SK-MEL-5 (cell line): ENCODE data around the gene BBS5. TPM values are rescaled to one million over a fixed set of nuclear protein-coding genes. Genes with fewer than 3 reads are reported as not detected.
"Not testable (repeated sequence)": the region's sequence is repeated elsewhere in the genome, so short reads cannot be mapped to it uniquely, and the experiment has no call there.

Source experiments
- DNase-seq: peaks from one replicate; pipeline ENCODE4 v3.0.0-alpha.2; 2016; ENCODE audit warnings: low read depth, low spot score
- in situ Hi-C: cut with HindIII; loops from 2 replicates; pipeline ENCODE4 v1.10.0; 2016; ENCODE audit warnings: low sequenced_read_pairs, high pct_unique_total_duplicates, low pct_unique_long_range_greater_than_20kb
- polyA plus RNA-seq, 2 experiments: library from polyadenylated mRNA; depleted of rRNA; stranded (reverse); fragments of >200 nt; gene quantifications; 2 replicates each; pipeline ENCODE4 v1.2.3, GENCODE V29; 2015
- total RNA-seq: library from RNA; depleted of rRNA; stranded (reverse); fragments of >200 nt; shearing (Covaris generic); gene quantifications from 2 replicates; pipeline ENCODE4 v1.2.3, GENCODE V29; 2014; rRNA removed

The BBS5 gene
- 16.7 and 19.2 TPM in 2 replicates for total RNA-seq
- 28.1 and 34.1 TPM in 2 replicates for polyA plus RNA-seq (2015; cell fraction: cytosol; rRNA removed)
- polyA plus RNA-seq (2015; cell fraction: nucleus; rRNA removed) = 72.3 and 83.3 TPM in 2 replicates

DNA sequence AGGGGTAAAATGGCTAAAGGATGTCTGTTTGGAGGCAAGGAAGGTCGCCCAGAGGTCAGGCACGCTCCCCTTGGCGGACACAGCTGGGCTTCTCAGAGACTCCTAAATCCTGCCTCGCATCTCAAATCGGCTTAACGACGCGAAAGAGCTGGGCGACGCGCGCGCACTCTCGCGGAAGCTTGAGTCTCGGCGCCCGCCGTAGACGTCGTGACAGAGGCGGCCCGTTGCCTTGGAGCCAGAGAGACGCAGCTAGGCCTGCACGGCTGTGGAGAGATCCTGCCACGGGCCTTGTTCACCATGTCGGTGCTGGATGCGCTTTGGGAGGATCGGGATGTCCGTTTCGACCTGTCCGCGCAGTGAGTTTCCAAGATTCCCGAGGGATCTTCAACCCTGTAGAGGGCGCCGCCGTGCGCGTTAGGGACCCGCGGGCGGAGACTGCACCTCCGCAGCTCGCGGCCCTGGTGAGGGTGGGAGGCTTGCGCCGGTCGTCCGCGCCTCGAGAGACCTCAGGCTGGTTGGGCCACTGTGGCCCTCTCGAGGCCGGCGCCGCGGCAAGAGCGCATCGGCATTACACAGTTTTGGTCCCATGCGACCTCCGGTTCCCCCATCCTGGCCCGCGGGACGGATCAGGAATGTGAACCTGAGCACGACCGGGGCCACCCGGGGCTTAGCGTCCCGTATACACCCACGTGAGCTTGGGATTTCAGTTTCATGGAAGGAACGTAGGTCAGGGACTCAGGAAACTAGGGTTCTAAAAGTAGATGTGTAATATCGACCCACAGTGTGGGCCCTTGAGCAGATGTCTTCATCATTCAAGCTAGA, at the start of gene BBS5:
BBS5 (plus strand) TSS at position 238 of the 822 bp plus-strand sequence; CDS start at position 298, 60 bp downstream.
- in situ Hi-C loops = no loop called here
- DNase-seq = peak; percentile 79

DNA sequence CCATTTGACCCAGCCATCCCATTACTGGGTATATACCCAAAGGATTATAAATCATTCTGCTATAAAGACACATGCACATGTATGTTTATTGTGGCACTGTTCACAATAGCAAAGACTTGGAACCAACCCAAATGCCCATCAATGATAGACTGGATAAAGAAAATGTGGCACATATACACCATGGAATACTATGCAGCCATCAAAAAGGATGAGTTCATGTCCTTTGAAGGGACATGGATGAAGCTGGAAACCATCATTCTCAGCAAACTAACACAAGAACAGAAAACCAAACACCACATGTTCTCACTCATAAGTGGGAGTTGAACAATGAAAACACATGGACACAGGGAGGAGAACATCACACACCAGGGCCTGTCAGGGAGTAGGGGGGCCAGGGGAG, 47.5 kb upstream of the BBS5 start:
- in situ Hi-C loops, DNase-seq: not testable (repeated sequence)

DNA sequence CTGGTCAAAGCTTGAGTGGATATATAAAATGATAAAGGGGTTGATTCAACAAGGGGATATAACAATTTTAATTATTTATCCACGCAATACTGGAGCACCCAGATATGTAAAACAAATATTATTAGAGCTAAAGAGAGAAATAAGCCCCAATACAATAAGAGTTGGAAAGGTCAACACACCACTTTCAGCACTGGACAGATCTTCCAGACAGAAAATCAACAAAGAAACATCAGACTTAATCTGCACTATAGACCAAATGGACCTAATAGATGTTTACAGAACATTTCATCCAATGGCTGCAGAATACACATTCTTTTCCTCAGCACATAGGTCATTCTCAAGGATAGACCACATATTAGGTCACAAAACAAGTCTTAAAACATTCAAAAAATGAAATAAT, 45.1 kb upstream of the BBS5 start:
- in situ Hi-C loops, DNase-seq: not testable (repeated sequence)

DNA sequence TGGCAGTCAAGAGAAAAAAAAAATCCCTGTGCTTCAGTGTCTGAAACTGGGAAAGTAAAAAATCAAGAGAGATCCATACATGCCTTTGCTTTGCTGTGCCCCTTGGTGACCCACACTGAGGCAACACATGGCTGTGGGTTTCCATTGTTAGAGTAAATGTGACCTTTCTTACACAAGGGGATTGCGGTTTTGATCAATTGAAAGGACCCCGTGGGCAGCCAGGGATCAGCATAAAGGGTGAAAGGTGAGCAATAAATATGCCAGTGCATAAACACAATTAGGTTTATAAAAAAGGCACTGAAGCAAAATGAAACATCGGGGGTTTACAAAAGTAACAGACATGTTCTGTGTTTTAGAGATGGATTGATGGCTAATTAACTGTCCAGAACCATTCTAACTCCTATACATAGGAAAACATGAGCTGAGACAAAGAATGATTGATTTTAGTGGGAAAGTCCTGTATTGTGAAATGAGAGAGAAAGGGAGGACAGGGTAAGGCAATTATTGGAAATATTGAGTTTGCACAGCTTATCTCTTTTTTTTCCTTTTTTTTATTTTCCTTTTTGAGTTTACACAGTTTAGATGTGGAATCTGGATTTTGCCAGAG, 40.7 kb upstream of the BBS5 start:
- in situ Hi-C loops = no loop called here
- no peak for DNase-seq

DNA sequence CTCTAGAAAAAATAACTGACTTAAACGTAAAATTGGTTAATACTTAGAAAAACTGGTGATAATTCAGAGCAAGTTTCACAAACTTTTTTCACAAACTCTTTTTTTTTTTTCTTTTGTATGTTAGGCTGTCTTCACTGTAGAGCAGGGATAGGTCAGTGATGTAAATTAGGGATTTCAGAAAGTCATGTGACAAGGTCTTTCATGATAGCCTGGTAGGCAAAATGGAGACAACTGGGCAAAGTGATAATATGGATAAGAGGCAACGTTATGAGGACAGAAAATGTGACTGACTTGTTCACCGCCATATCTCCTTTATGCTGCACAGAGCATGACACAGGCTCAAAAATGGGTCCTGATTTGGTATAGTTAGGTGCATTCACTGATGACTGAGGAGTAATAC, 39.4 kb upstream of the BBS5 start:
- no peak for DNase-seq
- in situ Hi-C loops = no loop called here

DNA sequence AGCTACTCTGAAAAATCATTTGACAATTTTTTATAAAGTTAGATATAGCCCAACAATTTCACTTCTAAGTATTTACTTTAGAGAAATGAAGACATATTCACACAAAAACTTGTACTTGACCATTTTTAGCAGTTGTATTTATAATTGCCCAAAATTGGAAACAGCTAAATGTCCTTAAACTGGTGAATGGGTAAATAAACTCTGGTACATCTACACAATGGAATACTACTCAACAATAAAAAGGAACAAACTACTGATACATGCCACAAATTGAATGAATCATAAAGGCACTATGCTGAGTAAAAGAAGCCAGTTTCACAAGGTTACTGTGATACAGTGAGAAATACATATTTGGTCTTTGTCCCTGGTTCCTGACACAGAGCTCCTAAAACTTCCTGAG, 32.8 kb upstream of the BBS5 start:
- in situ Hi-C loops = no loop called here
- no peak for DNase-seq

DNA sequence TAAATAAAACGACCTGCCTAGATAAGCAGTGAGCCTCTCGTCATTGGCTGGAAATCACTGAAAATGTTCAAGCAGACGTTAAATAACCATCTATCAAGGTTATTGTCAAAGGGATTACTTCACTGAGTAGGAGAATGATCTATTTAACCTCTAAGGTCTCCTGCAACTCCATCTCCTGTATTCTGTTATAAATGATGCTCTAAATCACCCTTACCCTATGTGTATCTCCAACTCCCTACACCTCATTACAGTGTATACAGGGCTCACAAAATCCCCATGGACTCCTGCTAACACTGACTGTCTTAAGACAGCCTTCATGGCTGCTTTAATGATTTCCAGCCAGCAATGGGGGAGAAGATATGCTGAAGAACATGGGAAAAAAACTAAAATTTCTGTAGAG, 31.0 kb upstream of the BBS5 start:
- DNase-seq = no peak
- in situ Hi-C loops = no loop called here

DNA sequence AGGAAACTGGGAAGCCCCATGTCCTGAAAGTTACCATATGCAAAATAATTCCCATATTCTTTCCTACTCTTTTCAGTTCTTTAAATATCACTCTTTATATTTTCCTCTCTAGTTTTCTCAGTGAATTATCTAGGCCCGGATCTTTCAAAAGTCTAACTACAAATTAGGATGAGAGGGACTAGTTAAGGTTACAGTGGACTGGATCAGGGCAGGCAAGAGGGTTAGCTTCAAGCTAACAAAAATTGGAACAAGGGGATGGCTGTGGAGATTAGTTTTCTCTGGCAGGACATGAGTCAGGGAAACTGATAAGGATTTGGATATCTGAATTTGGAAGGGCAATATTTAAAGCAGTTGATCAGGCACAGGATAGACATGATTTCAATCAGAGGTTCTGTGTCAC, 30.4 kb upstream of the BBS5 start:
- DNase-seq = no peak
- in situ Hi-C loops = no loop called here

DNA sequence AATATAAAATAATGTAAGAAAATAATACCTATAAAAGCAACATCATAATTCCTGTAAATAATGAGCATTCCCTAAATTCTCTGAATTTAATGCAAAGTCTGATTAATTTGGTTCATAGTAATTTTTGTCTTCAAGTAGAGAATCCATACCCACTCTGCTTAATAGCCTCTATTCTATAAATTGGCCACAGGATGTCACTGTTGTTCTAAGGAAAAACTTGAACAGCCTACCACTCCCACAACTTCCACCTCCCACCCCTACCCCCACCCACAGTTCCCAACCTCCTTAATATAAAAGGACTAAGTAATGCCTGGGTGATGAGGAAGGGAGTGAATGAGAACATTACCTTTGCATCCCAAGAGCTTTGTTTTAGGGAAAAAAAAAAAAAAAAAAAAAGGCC, 27.2 kb upstream of the BBS5 start:
- peak; percentile 77 for DNase-seq
- in situ Hi-C loops = no loop called here

DNA sequence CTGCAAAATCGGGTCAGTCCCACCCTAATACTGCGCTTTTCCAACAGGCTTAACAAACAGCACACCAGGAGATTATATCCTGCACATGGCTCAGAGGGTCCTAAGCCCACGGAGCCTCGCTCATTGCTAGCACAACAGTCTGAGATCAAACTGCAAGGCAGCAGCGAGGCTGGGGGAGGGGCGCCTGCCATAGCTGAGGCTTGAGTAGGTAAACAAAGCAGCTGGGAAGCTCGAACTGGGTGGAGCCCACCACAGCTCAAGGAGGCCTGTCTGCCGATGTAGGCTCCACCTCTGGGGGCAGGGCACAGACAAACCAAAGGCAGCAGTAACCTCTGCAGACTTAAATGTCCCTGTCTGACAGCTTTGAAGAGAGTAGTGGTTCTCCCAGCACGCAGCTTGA, 26.2 kb upstream of the BBS5 start:
- in situ Hi-C loops, DNase-seq: not testable (repeated sequence)

DNA sequence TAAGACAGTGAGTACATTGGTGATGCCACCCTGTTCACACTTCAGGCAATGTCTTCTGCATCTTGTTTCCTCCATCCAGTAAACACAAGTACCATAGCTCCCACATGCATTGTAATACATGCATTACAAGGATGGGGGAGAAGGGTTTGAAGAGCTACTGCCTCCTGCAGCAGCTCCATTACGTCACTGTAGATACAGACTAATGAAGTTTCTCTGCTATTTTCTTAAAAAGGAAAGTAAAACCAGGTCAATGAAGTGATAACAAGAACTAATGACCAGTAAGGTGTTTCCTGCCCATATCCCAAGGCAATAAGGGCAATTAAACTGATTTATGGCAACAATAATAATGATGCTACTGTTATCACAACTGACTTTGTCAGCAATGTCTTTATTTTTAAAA, 18.2 kb upstream of the BBS5 start:
- in situ Hi-C loops = no loop called here
- DNase-seq = no peak

DNA sequence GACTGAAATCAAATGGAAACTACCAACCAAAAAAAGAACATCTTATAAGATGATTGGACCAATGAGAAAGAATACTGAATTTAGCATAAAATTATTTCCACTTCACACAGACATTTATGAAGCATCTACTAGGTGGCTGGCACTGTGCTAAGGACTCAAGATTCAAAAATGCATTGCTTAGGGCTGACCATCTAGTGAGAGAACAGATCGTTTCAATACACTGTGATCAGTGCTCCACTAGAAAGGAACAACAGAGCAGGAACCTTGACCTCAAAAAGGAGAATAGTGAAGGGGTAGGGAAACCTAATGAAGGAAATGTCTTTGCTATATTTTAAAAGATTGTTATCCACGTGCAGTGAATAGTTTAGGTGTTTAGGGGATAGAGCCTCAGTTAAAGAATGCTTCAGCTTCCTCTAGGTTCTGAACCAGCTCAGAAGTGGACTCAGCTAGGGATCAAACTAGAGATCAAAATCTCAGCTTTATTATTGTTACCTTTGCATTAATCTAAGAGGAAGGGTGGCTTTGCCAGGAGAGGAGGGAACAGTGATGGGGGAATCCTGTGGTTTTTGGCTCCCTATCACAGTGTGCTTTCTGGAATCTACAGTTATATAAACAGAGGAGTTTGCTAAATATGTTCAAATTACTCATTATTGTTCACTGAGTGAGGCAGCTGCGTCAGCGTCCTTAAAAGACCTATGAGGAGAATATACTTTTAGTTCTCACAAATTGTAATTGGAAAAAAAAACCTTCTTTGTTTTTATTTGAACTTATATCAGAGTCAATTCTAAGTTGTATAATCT, 16.2 kb upstream of the BBS5 start:
- no peak for DNase-seq
- in situ Hi-C loops = no loop called here

DNA sequence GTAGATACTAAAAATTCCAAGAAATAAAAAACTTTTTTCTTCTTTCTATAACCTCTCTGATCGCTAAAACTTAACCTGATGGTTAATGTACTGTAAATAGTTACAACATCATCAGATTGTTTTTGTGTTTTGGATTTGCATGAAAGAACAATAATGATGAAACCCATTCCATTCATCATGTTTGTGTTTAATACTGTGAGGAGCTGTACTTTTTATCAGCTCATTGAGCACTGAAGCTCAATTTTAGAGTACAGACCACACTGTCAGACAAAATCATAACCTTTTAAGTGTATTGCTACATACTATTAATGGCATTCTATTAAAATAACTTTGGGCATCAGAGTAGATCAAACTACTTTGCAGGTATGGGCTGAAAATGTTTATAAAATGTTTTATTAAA, 14.8 kb upstream of the BBS5 start:
- in situ Hi-C loops = no loop called here
- no peak for DNase-seq

DNA sequence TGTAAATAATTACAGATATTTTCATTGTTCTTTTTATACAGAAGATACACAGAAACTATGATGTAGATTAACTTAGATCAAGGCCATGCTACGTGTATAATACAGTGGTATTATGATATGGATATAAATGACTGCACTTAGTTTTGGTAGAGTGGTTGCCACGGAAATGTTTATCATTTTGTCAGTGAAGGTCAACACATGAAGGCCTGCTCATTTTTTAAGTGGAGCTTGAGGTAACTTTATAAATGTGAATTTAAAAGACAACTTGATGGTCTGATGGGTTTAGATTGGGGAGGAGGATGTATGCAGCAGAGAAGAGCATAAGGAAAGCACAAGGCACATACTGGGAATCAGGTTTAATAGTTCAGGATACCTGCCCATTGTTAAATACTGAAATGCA, 14.4 kb upstream of the BBS5 start:
- in situ Hi-C loops = no loop called here
- DNase-seq = no peak

DNA sequence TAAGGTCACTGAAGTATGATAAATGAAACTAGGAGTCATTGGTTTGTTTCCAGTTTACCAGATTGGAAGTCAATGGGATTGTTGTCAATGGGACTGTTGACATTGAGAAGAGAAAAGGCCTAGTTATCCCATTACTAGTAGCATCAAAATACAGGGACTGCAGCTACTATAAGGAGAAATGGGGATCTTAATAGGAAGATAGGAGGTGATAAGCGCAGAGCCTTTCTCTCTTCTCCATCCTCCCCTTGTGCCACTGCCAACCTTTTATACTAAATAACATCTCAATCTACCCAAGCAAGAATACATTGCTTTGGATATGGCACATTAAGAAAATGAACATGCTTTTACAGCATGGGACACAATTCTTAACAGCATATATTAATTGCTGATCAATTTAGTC, 10.5 kb upstream of the BBS5 start:
- DNase-seq = no peak
- in situ Hi-C loops = no loop called here

DNA sequence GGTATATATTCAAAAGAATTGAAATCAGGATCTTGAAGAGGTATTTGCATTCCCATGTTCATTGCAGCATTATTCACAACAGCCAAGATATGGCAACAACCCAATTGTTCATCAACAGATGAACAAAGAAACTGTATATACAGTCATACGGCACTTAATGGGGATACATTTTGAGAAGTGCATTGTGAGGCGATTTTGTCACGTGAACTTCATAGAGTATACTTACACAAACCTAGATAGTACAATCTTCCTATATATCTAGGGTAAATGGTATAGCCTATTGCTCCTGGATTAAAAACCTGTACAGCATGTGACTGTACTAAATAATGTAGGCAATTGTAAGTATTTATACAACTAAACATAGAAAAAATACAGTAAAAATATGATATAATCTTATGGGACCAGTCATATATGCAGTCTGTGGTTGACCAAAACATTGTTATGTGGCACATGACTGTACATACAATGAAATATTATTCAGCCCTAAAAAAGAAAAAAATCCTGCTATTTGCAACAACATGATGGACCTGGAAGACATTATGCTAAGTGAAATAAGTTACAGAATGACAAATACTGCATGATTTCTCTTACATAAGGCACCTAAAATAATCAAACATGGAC, 9.2 kb upstream of the BBS5 start:
- in situ Hi-C loops = no loop called here
- DNase-seq = peak; percentile 8

DNA sequence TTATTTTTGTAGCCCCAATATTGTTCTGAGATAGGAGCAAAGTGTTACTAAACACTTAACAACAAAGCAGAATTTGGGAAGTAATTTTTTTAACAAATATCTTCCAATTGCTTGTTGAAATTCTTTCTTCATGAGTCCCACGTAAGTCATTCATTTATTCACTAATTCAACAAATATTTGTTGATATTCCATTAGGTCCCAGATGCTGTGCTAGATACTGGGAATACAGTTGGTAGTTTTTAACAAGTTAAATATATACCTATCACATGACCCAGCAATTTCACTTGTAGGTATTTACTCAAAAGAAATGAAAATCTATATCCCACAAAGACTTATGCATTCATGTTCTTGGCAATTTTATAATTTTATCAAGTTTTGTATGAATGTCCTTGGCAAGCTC, 7.0 kb upstream of the BBS5 start:
- no peak for DNase-seq
- in situ Hi-C loops = no loop called here

DNA sequence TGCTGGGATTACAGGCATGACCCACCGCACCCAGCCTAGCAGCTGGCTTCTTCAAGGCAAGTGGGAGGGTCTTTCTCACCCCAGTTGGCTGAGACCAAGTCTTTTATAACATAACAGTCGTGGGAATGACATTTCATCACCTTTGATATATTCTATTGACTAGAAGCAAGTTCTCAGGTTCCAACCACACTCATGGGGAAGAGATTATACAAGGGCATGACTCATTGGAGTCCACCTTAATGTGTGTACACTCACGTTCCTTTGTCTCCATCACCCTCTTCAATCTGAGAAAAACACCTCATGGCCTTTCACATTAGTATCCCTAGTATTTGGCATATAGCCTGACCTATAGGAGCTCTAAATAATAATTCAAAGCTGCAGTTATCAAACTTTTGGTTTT, 2.8 kb upstream of the BBS5 start:
- no peak for DNase-seq
- in situ Hi-C loops = no loop called here
